NCI-H510A (cell line): ENCODE data around the gene ATP10B.

Experiments
- DNase-seq: peaks from one replicate; lab custom pipeline; 2025; lab: John Stamatoyannopoulos, UW

Gene ATP10B

GRCh38 chr5:160685695-160686094 is 166.3 kb downstream of the ATP10B start:
- no peak for DNase-seq

- DNase-seq, result no peak
Observed at GRCh38 chr5:160685219-160685618, 166.8 kb downstream of the ATP10B start.

- no peak for DNase-seq
Observed at GRCh38 chr5:160679567-160680309, 172.3 kb downstream of the ATP10B start.

- DNase-seq, result no peak
Observed at GRCh38 chr5:160675988-160676387, 176.0 kb downstream of the ATP10B start.

- no peak for DNase-seq
Observed at GRCh38 chr5:160674901-160675300, 177.1 kb downstream of the ATP10B start.

GRCh38 chr5:160672521-160672920 is 179.5 kb downstream of the ATP10B start:
- no peak for DNase-seq

GRCh38 chr5:160668356-160668755 is 183.7 kb downstream of the ATP10B start:
- no peak for DNase-seq

GRCh38 chr5:160667160-160667559 is 184.9 kb downstream of the ATP10B start:
- DNase-seq, result no peak

GRCh38 chr5:160665460-160665859 is 186.6 kb downstream of the ATP10B start:
- no peak for DNase-seq

GRCh38 chr5:160660132-160660531 is 191.9 kb downstream of the ATP10B start:
- no peak for DNase-seq

- no peak for DNase-seq
Observed at GRCh38 chr5:160657622-160658458, 194.2 kb downstream of the ATP10B start.

GRCh38 chr5:160657068-160657507 is 194.9 kb downstream of the ATP10B start:
- DNase-seq, result no peak

GRCh38 chr5:160655717-160656116 is 196.3 kb downstream of the ATP10B start:
- DNase-seq, result no peak

GRCh38 chr5:160651692-160652645 is 200.0 kb downstream of the ATP10B start:
- DNase-seq, result no peak

GRCh38 chr5:160649304-160649703 is 202.7 kb downstream of the ATP10B start:
- no peak for DNase-seq

GRCh38 chr5:160646033-160646432 is 206.0 kb downstream of the ATP10B start:
- no peak for DNase-seq

GRCh38 chr5:160643616-160644240 is 208.3 kb downstream of the ATP10B start:
- no peak for DNase-seq

- DNase-seq, result no peak
Observed at GRCh38 chr5:160641405-160641804, 210.6 kb downstream of the ATP10B start.

GRCh38 chr5:160640406-160640805 is 211.6 kb downstream of the ATP10B start:
- no peak for DNase-seq

GRCh38 chr5:160638161-160638742 is 213.8 kb downstream of the ATP10B start:
- DNase-seq, result no peak
